Measurements from ENCODE around the gene PCDHB3. TPM values are rescaled to one million over a fixed set of nuclear protein-coding genes. Genes with fewer than 3 reads are reported as not detected.
"Not testable (repeated sequence)": the region's sequence is repeated elsewhere in the genome, so short reads cannot be mapped to it uniquely, and the experiment has no call there.

PCDHB3 gene
- 1.1 TPM for total RNA-seq

GRCh38 chr5:141100243-141100805 lies at the start of gene PCDHB3:
Gene PCDHB3, plus strand, starts transcription at chr5:141100473. Its CDS starts 177 bp downstream, at chr5:141100650.
- no peak for DNase-seq (ENCODE audit: low spot score)

GRCh38 chr5:141050622-141051520 lies 49.4 kb upstream of the PCDHB3 start, which contains the start of gene PCDHB1:
Gene PCDHB1, plus strand, starts transcription at chr5:141051374. Its CDS starts 97 bp downstream, at chr5:141051471.
- no peak for DNase-seq (ENCODE audit: low spot score)

DNA sequence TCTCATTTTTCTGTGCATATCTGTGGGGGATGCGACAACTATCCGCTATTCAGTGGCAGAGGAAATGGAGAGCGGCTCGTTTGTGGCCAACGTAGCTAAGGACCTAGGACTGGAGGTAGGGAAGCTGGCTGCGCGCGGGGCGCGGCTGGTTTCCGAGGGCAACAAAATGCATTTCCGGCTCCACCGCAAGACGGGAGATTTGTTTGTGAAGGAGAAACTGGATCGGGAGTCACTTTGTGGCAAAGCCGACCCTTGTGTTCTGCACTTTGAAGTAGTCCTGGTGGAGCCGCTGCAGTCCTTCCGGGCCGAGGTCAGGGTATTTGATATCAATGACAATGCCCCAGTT lies 48.8 kb upstream of the PCDHB3 start:
- no peak for DNase-seq (ENCODE audit: low spot score)

GRCh38 chr5:141077826-141078225 lies 22.4 kb upstream of the PCDHB3 start:
- no peak for DNase-seq (ENCODE audit: low spot score)

DNA sequence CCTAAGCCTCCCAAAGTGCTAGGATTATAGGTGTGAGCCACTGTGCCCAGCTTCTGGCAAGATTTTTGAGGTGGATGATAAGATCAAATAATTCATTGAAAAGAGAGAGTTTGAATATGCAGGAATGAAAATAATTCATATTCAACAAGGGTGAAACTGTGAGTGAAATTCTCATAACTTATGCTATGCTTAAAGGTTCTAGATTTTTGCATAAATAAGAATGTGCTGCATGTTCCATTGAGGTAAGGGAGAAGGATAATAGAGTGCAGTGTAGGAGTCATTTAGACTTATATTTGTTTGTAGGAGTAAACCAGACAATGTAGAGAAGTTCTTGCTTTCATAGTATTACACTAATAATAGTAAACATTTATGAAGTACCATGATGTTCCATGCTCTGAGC lies 18.0 kb upstream of the PCDHB3 start:
- no peak for DNase-seq (ENCODE audit: low spot score)

DNA sequence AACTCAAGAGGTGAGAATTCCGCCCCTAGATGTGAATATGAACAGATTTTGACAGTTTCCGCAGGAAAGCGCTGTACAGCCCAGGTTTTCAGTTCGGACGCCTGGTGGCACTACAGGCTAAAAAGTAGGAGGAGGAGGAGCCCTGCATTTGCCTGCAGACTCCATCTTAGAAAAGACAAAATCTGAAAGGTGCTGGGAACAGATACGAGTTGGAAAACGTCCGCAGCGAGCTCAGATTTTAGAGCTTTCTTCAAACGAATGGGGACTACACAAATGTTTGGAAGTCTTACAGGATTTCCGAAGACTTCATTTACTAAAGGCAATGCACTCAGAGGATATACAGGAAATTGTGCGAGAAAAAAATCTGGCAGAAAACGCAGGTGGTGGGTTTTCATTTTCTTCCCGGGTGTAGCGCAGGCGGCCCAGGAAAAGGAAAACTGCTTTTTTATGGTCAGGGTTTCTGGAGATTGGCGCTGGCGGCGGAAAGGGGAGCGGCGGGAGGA lies 15.7 kb upstream of the PCDHB3 start:
- peak; percentile 49 for DNase-seq (ENCODE audit: low spot score)

DNA sequence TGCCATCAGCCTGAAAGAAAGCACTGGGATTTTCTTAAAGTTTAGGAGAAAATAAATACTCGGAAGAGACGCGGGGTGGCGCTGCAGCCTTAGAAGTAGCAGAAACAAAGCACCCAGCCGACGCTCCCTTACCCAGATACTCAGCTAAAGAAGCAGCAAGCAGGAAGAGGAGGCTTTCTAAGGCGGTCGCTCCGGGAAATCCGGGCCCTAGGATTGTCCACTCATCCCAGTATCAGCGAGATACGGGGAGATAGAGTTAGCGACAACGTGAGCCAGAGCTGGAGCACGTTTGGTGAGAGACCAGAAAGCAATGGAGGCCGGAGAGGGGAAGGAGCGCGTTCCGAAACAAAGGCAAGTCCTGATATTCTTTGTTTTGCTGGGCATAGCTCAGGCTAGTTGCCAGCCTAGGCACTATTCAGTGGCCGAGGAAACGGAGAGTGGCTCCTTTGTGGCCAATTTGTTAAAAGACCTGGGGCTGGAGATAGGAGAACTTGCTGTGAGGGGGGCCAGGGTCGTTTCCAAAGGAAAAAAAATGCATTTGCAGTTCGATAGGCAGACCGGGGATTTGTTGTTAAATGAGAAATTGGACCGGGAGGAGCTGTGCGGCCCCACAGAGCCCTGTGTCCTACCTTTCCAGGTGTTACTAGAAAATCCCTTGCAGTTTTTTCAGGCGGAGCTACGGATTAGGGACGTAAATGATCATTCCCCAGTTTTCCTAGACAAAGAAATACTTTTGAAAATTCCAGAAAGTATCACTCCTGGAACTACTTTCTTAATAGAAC lies 5.6 kb upstream of the PCDHB3 start, which contains the start of gene PCDHB2:
TSS of gene PCDHB2 (plus strand) at position 135 of the 782 bp plus-strand sequence. CDS start at position 311, 176 bp downstream.
- no peak for DNase-seq (ENCODE audit: low spot score)

- DNase-seq (ENCODE audit: low spot score) = no peak
Observed at GRCh38 chr5:141095263-141095641, 5.0 kb upstream of the PCDHB3 start.

GRCh38 chr5:141096181-141096580 lies 4.1 kb upstream of the PCDHB3 start:
- not testable (repeated sequence) for DNase-seq (ENCODE audit: low spot score)

DNA sequence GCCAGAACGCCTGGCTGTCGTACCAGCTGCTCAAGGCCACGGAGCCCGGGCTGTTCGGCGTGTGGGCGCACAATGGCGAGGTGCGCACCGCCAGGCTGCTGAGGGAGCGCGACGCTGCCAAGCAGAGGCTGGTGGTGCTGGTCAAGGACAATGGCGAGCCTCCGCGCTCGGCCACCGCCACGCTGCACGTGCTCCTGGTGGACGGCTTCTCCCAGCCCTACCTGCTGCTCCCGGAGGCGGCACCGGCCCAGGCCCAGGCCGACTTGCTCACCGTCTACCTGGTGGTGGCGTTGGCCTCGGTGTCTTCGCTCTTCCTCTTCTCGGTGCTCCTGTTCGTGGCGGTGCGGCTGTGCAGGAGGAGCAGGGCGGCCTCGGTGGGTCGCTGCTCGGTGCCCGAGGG lies 3.7 kb upstream of the PCDHB3 start:
- not testable (repeated sequence) for DNase-seq (ENCODE audit: low spot score)

- DNase-seq (ENCODE audit: low spot score) = no peak
Observed at GRCh38 chr5:141101059-141101458, 786 bp downstream of the PCDHB3 start.

- DNase-seq (ENCODE audit: low spot score) = not testable (repeated sequence)
Observed at GRCh38 chr5:141102070-141102469, 1.8 kb downstream of the PCDHB3 start.

DNA sequence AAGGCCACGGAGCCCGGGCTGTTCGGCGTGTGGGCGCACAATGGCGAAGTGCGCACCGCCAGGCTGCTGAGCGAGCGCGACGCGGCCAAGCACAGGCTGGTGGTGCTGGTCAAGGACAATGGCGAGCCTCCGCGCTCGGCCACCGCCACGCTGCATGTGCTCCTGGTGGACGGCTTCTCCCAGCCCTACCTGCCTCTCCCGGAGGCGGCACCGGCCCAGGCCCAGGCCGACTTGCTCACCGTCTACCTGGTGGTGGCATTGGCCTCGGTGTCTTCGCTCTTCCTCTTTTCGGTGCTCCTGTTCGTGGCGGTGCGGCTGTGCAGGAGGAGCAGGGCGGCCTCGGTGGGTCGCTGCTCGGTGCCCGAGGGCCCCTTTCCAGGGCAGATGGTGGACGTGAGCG lies 2.2 kb downstream of the PCDHB3 start:
- not testable (repeated sequence) for DNase-seq (ENCODE audit: low spot score)

DNA sequence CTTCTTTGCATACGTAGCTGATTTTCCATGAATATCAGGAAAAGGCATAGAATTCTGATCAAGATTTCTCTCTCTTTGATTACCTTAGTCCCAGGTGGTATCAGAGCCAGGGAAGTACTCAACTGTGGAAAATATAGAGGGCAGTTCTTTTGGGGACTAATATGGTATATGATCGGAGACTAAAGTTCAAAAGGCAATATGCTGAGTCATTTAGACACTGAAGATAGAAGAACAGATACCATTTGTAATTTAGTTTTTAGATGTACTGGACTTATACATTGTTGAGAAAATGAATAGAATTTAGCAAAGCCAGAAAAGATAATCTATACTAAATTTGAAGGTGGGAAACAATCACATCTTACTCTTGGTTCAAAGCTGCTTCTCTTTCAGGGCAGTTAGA lies 5.1 kb downstream of the PCDHB3 start:
- DNase-seq (ENCODE audit: low spot score) = no peak

DNA sequence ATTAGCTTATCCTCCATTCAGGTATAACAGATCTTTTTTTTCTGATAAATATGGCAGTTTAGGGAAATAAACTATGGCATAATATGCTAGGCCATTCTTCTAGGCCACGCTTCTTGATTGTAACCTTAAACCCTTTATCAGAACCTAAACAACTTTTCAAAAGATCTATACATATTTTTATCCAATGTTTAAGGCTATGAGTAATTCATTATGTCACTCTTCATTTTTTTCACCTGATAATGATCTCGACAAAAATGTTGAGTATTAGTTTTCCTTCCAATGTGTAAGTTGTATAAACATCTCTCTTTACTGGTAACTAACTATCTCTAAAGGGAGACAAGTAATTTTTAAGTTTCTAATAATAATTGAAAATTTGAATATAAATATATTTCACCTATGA lies 19.0 kb downstream of the PCDHB3 start:
- DNase-seq (ENCODE audit: low spot score) = no peak

DNA sequence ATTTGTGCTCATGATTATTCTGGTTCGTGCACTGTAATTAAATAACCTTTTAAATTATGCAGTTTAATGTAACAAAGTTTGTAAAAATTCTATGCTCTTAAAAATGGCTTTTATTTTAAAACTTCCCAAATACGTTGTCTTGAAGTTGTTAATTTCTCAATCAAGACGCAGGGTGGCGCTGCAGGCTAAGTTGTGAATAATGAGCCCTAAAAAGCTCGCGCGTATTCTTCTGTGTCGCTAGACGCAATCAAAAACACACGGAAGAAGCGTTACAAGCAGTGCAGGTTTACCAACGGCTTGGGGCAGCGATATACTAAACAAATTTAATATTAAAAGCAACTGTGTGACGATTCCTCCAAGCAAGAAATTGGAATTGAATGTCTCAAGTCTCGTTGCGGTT lies 21.3 kb downstream of the PCDHB3 start, which contains the start of gene PCDHB4:
TSS of gene PCDHB4 (plus strand) at position 256 of the 400 bp plus-strand sequence. CDS start 181 bp downstream, outside the sequence.
- DNase-seq (ENCODE audit: low spot score) = no peak

- DNase-seq (ENCODE audit: low spot score) = no peak
Observed at GRCh38 chr5:141121985-141122384, 21.7 kb downstream of the PCDHB3 start.

DNA sequence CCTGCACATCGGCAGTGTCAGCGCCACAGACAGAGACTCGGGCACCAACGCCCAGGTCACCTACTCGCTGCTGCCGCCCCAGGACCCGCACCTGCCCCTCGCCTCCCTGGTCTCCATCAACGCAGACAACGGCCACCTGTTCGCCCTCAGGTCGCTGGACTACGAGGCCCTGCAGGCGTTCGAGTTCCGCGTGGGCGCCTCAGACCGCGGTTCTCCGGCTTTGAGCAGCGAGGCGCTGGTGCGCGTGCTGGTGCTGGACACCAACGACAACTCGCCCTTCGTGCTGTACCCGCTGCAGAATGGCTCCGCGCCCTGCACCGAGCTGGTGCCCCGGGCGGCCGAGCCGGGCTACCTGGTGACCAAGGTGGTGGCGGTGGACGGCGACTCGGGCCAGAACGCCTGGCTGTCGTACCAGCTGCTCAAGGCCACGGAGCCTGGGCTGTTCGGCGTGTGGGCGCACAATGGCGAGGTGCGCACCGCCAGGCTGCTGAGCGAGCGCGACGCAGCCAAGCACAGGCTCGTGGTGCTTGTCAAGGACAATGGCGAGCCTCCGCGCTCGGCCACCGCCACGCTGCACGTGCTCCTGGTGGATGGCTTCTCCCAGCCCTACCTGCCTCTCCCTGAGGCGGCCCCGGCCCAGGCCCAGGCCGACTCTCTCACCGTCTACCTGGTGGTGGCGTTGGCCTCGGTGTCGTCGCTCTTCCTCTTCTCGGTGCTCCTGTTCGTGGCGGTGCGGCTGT lies 23.3 kb downstream of the PCDHB3 start:
- DNase-seq (ENCODE audit: low spot score) = not testable (repeated sequence)

DNA sequence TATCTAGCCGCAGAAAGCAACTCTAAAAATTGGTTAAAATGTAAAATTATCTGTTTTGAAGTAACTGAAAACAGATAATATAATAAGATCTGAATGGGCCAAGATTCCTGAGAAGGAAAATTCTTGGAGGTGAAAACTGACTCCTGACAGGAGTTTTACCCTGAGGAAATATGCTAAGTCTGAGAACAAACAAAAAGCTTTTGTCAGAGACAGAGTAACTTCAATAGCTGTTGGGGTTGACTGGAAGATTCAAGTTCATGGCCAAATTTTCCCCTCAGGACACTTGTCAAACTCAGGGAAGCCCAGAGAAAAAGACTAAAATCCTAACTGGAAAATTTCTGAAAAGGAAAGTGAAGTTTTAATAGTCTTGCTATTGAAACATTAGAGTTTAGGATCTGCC lies 27.0 kb downstream of the PCDHB3 start:
- DNase-seq (ENCODE audit: low spot score) = no peak

- DNase-seq (ENCODE audit: low spot score) = no peak
Observed at GRCh38 chr5:141135030-141135717, 34.9 kb downstream of the PCDHB3 start, which contains the start of gene PCDHB5. Gene PCDHB5, plus strand, starts transcription at chr5:141135206. Its CDS starts 229 bp downstream, at chr5:141135435.
